ENCODE data around the gene DNAJC16. TPM values are rescaled to one million over a fixed set of nuclear protein-coding genes. Genes with fewer than 3 reads are reported as not detected.

The DNAJC16 gene
- total RNA-seq, 1 experiment from 2014 or later: 15.1 TPM

- Mint-ChIP-seq H3K36me3 (ENCODE audit: insufficient read depth, unreplicated experiment) (peaks cover 27% of the 10 kb centered on the region), H3K27ac (ENCODE audit: unreplicated experiment) (no peak overlapping the region), H3K4me1 (ENCODE audit: low read depth, unreplicated experiment) (peaks cover 8% of the 10 kb centered on the region), H3K4me3 (ENCODE audit: unreplicated experiment) (no peak overlapping the region), H3K27me3 (ENCODE audit: insufficient read depth, unreplicated experiment) (no peaks in the 10 kb centered on the region), H3K9me3 (ENCODE audit: unreplicated experiment) (no peaks in the 10 kb centered on the region)
- Histone ChIP-seq H3K36me3 (ENCODE audit: control insufficient read depth, insufficient read depth, low read length) (no peaks in the 10 kb centered on the region; the same call in 1 of the 2 replicates), H3K9me3 (no peaks in the 10 kb centered on the region), H3K4me3 (ENCODE audit: low read depth, low read length) (no peak overlapping the region), H3K27me3 (replicated peaks; ENCODE audit: control insufficient read depth, insufficient read depth, low read length) (no peaks in the 10 kb centered on the region), H3K4me1 (no peaks in the 10 kb centered on the region)
- ChIA-PET POLR2A (no interaction called here), CTCF (no interaction called here)
- TF ChIP-seq CTCF (IDR thresholded peaks at IDR 0.05; ENCODE audit: insufficient read depth in 1 of 2, low read depth in 1 of 2, low read length in 1 of 2, severe bottlenecking in 1 of 2, unreplicated experiment in 1 of 2): no peak
- no peak for DNase-seq
- no TSS peak for BruUV-seq (replicated peaks)
- intact Hi-C loops (cut with micrococcal nuclease; ENCODE audit: unreplicated experiment): no loop called here
Observed at GRCh38 chr1:15543251-15543588, 16.6 kb downstream of the DNAJC16 start.

DNA sequence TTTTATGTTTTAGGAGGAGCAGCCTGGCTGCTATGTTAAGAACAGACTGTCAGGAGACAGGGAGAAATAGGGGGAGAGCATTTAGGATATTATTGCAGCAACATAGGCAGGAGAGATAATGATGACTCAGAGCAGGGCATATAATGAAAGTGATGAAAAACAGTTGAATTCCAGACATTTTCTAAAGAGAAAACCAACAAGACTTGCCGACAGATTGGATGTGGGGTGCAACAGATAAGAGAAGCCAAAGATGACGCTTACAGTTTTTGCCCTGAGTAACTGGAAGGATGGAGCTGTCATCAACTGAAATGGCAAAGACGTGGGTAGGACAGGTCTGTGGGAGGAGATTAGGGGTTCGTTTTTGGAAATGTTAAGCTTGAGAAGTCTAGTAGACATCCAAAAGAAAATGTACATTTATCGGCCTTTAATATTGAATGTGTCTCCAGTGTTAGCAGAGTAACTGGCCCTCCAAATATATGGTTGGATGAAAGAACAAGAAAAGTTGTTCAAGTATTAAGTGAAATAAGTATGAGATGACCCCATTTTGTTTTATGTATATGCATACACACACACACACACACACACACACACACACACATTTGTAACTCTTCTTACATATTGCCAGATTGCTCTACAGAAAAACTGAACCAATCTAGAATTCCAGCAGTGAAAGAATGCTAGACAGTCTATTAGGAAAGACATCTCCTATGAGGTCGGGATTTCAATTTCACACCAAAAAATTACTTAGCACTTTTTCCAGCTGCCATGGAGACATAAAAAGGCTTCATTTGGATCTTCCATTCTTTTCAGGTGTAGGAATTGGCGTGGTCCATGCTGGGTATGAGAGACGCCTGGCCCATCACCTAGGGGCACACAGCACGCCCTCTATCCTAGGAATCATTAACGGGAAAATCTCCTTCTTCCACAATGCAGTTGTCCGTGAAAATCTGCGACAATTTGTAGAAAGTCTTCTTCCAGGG is 17.2 kb downstream of the DNAJC16 start:
- POLR2A ChIA-PET: no interaction called here
- H3K4me3 Mint-ChIP-seq (ENCODE audit: unreplicated experiment): no peak overlapping the region
- no peaks in the 10 kb centered on the region for H3K9me3 ChIP-seq

DNA sequence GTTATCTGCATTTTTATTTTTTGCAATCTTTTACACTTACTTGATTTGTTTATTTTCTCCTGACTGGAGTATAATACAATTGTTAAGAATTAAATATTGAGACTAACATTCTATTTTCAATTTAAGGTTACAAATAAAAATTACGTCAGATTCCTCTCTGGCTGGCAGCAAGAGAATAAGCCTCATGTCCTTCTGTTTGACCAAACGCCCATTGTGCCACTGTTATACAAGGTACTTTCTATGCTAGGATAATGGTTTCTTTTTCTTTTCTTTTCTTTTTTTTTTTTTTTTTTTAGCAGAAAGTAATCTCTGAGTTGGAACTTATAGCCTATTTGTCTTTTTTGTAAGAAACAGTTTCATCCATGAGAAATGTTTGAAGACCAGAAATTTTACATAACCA is 20.0 kb downstream of the DNAJC16 start:
- Mint-ChIP-seq H3K36me3 (ENCODE audit: insufficient read depth, unreplicated experiment) (peaks cover 36% of the 10 kb centered on the region), H3K27ac (ENCODE audit: unreplicated experiment) (no peak overlapping the region), H3K4me1 (ENCODE audit: low read depth, unreplicated experiment) (peaks cover 8% of the 10 kb centered on the region), H3K4me3 (ENCODE audit: unreplicated experiment) (no peak overlapping the region), H3K9me3 (ENCODE audit: unreplicated experiment) (no peaks in the 10 kb centered on the region), H3K27me3 (ENCODE audit: insufficient read depth, unreplicated experiment) (no peaks in the 10 kb centered on the region)
- no peak for DNase-seq
- Histone ChIP-seq H3K4me3 (ENCODE audit: low read depth, low read length) (no peak overlapping the region), H3K9me3 (no peaks in the 10 kb centered on the region), H3K4me1 (no peaks in the 10 kb centered on the region), H3K36me3 (ENCODE audit: control insufficient read depth, insufficient read depth, low read length) (peaks cover 1% of the 10 kb centered on the region; the same call in 1 of the 2 replicates), H3K27me3 (replicated peaks; ENCODE audit: control insufficient read depth, insufficient read depth, low read length) (no peaks in the 10 kb centered on the region)
- ChIA-PET POLR2A (no interaction called here), CTCF (no interaction called here)
- TF ChIP-seq CTCF (IDR thresholded peaks at IDR 0.05; ENCODE audit: insufficient read depth in 1 of 2, low read depth in 1 of 2, low read length in 1 of 2, severe bottlenecking in 1 of 2, unreplicated experiment in 1 of 2): no peak
- intact Hi-C loops (cut with micrococcal nuclease; ENCODE audit: unreplicated experiment): no loop called here
- BruUV-seq (replicated peaks): no TSS peak

More for the DNA sequence above, 17.2 kb downstream of the DNAJC16 start:
- no peaks in the 10 kb centered on the region for H3K4me1 ChIP-seq
- no peaks in the 10 kb centered on the region for H3K9me3 Mint-ChIP-seq (ENCODE audit: unreplicated experiment)
- DNase-seq: no peak
- H3K27me3 Mint-ChIP-seq (ENCODE audit: insufficient read depth, unreplicated experiment): no peaks in the 10 kb centered on the region
- H3K36me3 Mint-ChIP-seq (ENCODE audit: insufficient read depth, unreplicated experiment): peaks cover 29% of the 10 kb centered on the region
- intact Hi-C loops (cut with micrococcal nuclease; ENCODE audit: unreplicated experiment): no loop called here
- H3K36me3 ChIP-seq (ENCODE audit: control insufficient read depth, insufficient read depth, low read length): no peaks in the 10 kb centered on the region; the same call in 1 of the 2 replicates
- H3K4me3 ChIP-seq (ENCODE audit: low read depth, low read length): no peak overlapping the region
- H3K4me1 Mint-ChIP-seq (ENCODE audit: low read depth, unreplicated experiment): peaks cover 8% of the 10 kb centered on the region
- TF ChIP-seq CTCF (IDR thresholded peaks at IDR 0.05; ENCODE audit: insufficient read depth in 1 of 2, low read depth in 1 of 2, low read length in 1 of 2, severe bottlenecking in 1 of 2, unreplicated experiment in 1 of 2): no peak
- H3K27ac Mint-ChIP-seq (ENCODE audit: unreplicated experiment): no peak overlapping the region
- no TSS peak for BruUV-seq (replicated peaks)
- no peaks in the 10 kb centered on the region for H3K27me3 ChIP-seq (replicated peaks; ENCODE audit: control insufficient read depth, insufficient read depth, low read length)
- CTCF ChIA-PET: interaction anchor here (0.6 kb wide), 1 partner anchor 531 kb away, joined by 4 read pairs; no protein-coding TSS in a partner anchor

Measured in Caco-2 (cell line).